DOHH2 (cell line): ENCODE results near the gene SF3A1.

Source experiments
- H3F3A ChIP-seq: fragments of 200-600 bp; sonication (generic), shearing (Covaris generic); 2 replicates; pipeline ENCODE4 v1.6.0; 2016; ENCODE audit warnings: antibody characterized with exemption, mild to moderate bottlenecking; ENCODE audit not compliant: control insufficient read depth, insufficient read depth
- H3K27ac ChIP-seq: fragments of 200-600 bp; sonication (generic); 2 replicates; pipeline ENCODE4 v1.5.1; 2014; ENCODE audit warnings: low read depth, mild to moderate bottlenecking, low read length, moderate library complexity
- H3K27me3 ChIP-seq: fragments of 200-600 bp; sonication (generic); 2 replicates; pipeline ENCODE4 v1.6.1; 2014; ENCODE audit warnings: mild to moderate bottlenecking, low read length, mixed read lengths; ENCODE audit not compliant: control insufficient read depth
- H3K36me3 ChIP-seq: fragments of 200-600 bp; sonication (generic); 2 replicates; pipeline ENCODE4 v1.6.1; 2014; ENCODE audit warnings: mild to moderate bottlenecking, low read length, moderate library complexity, mixed read lengths; ENCODE audit not compliant: control insufficient read depth
- H3K4me1 ChIP-seq: fragments of 200-600 bp; sonication (generic); 2 replicates; pipeline ENCODE4 v1.6.1; 2014; ENCODE audit warnings: mild to moderate bottlenecking, low read length, mixed read lengths; ENCODE audit not compliant: control insufficient read depth
- H3K4me2 ChIP-seq: fragments of 200-600 bp; sonication (generic); 2 replicates; pipeline ENCODE4 v1.6.0; 2014; ENCODE audit warnings: mild to moderate bottlenecking, low read length, moderate library complexity
- H3K4me3 ChIP-seq: fragments of 200-600 bp; sonication (generic); 2 replicates; pipeline ENCODE4 v1.5.1; 2014; ENCODE audit warnings: mild to moderate bottlenecking, low read length, mixed read lengths
- H3K79me2 ChIP-seq: fragments of 200-600 bp; sonication (generic); 2 replicates; pipeline ENCODE4 v1.6.1; 2014; ENCODE audit warnings: mild to moderate bottlenecking, low read length, mixed read lengths; ENCODE audit not compliant: control insufficient read depth
- H3K9me2 ChIP-seq: fragments of 200-600 bp; sonication (generic); replicated peaks from 2 replicates; pipeline ENCODE4 v1.6.1; 2014; ENCODE audit warnings: mild to moderate bottlenecking, low read length, mixed read lengths; ENCODE audit not compliant: control insufficient read depth
- H3K9me3 ChIP-seq: fragments of 200-600 bp; sonication (generic); 2 replicates; pipeline ENCODE4 v1.6.1; 2014; ENCODE audit warnings: antibody characterized with exemption, low read length, mixed read lengths; ENCODE audit not compliant: control insufficient read depth, insufficient read depth
- H4K20me1 ChIP-seq: fragments of 200-600 bp; sonication (generic); 2 replicates; pipeline ENCODE4 v1.6.0; 2014; ENCODE audit warnings: low read depth, mild to moderate bottlenecking, antibody characterized with exemption, low read length, moderate library complexity; ENCODE audit not compliant: control insufficient read depth, insufficient read depth
- EZH2phosphoT487 ChIP-seq: fragments of 200-600 bp; sonication (generic); IDR thresholded peaks from 2 replicates; pipeline ENCODE4 v1.6.1; 2017; ENCODE audit warnings: borderline replicate concordance, mild to moderate bottlenecking, antibody characterized with exemption, low read length, moderate library complexity, mixed read lengths
- TF ChIP-seq, protein P1 (sequence below): fragments of 200-600 bp; sonication (generic); IDR thresholded peaks from one replicate; pipeline ENCODE4 v1.5.1; 2014; ENCODE audit warnings: antibody characterized with exemption, mild to moderate bottlenecking, low read depth, low read length; ENCODE audit not compliant: poor library complexity, severe bottlenecking

The SF3A1 gene

DNA sequence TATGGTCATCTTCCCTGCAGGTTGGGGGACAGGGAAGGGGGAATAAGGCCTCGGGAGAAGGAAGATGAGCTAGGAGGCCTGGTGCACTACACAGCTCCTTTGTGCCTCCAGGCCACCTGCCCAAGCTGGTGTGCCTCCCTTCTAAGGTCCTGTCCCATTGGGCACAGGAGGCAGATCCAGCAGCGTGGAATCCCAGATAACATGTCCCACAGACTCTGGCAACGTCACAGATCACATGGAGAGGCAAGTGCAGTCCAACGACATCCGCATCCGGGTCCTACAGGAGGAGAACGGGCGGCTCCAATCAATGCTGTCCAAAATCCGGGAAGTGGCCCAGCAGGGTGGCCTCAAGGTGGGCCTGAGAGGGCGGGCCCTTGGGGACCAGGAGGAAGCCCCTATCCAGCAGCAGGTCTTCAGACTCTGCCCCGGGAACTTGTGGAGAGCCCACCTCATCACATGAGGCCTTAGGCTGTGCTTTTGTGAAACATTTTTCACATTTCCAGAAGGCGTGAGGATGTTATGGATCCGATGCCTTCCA is 18.7 kb upstream of the SF3A1 start:
- Histone ChIP-seq H3K4me3 (no peak overlapping the region), H3K36me3 (no peaks in the 10 kb centered on the region), H4K20me1 (no peaks in the 10 kb centered on the region), H3K9me3 (no peaks in the 10 kb centered on the region), H3K9me2 (no peaks in the 10 kb centered on the region), H3F3A (no peaks in the 10 kb centered on the region), H3K4me1 (no peaks in the 10 kb centered on the region), H3K27me3 (no peaks in the 10 kb centered on the region), H3K27ac (no peak overlapping the region), H3K79me2 (no peaks in the 10 kb centered on the region), H3K4me2 (no peak overlapping the region)
- TF ChIP-seq, protein P1, sequence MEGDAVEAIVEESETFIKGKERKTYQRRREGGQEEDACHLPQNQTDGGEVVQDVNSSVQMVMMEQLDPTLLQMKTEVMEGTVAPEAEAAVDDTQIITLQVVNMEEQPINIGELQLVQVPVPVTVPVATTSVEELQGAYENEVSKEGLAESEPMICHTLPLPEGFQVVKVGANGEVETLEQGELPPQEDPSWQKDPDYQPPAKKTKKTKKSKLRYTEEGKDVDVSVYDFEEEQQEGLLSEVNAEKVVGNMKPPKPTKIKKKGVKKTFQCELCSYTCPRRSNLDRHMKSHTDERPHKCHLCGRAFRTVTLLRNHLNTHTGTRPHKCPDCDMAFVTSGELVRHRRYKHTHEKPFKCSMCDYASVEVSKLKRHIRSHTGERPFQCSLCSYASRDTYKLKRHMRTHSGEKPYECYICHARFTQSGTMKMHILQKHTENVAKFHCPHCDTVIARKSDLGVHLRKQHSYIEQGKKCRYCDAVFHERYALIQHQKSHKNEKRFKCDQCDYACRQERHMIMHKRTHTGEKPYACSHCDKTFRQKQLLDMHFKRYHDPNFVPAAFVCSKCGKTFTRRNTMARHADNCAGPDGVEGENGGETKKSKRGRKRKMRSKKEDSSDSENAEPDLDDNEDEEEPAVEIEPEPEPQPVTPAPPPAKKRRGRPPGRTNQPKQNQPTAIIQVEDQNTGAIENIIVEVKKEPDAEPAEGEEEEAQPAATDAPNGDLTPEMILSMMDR: no peak
- TF ChIP-seq EZH2phosphoT487: no peak

DNA sequence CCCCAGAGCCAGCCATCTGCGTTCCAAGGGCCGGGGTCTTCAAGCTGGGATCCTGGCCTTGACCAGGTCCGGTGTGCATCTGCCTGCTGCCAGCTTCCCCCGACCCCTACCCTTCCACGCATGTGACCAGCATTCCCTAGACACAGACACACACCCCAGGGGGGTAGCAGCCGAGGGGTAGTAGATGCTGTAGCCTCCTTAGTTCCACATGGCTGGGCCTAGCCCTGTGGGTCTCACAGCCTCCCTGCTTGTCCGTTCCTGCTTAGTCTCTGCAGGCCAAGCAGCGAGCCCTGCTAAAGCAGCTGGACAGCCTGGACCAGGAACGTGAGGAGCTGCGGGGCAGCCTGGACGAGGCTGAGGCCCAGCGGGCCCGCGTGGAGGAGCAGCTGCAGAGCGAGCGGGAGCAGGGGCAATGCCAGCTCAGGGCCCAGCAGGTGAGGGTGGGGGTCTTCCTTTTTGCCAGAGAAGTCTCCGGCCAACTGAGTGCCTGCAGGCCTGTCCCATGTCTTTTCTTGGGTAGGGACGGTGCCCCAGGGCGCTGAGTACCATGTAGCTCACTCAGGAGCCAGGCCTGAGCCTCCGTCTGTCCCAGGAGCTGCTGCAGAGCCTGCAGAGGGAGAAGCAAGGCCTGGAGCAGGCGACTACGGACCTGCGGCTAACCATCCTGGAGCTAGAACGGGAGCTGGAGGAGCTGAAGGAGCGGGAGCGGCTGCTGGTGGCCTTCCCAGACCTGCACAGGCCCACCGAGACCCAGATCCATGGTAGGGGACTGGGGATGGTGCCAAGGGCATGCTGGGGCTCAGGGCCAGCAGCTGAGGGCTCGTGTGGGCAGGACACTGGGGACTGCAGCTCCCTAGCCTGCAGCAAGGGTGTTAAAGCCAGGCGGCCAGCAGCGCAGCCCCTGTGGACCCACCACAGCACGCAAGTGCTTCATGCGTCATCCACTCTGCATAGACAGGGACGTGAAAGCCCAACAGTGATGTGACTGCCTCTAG is 16.9 kb upstream of the SF3A1 start:
- no peak for TF ChIP-seq EZH2phosphoT487
- TF ChIP-seq, protein P1: no peak
- no peaks in the 10 kb centered on the region for H3K27me3 ChIP-seq
- H3K36me3 ChIP-seq: no peaks in the 10 kb centered on the region
- H3K9me2 ChIP-seq: no peaks in the 10 kb centered on the region
- H3K79me2 ChIP-seq: no peaks in the 10 kb centered on the region
- H4K20me1 ChIP-seq: no peaks in the 10 kb centered on the region
- H3K4me1 ChIP-seq: no peaks in the 10 kb centered on the region
- H3F3A ChIP-seq: no peaks in the 10 kb centered on the region
- no peak overlapping the region for H3K27ac ChIP-seq
- no peak overlapping the region for H3K4me2 ChIP-seq
- no peak overlapping the region for H3K4me3 ChIP-seq
- no peaks in the 10 kb centered on the region for H3K9me3 ChIP-seq

DNA sequence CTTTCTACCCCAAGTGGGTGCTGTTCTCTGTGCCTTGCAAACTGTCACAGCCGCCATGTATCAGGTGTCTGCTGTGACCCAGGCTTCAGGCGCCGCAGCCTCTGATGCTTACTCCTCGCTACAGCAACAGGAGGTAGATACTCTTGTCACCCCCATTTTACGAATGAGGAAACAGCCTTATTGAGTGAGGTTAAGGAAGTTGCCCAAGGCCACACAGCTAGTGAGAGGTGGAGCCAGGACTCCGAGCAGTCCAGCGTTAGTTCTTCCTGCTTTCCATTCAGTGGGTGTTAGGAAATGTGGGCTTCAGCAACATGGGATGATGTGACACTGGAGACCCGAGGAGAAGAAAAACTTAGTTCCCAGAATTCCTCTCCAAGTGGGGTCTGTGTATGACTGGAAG is 16.2 kb upstream of the SF3A1 start:
- Histone ChIP-seq H3K9me2 (no peaks in the 10 kb centered on the region), H3K27ac (no peak overlapping the region), H3K27me3 (no peaks in the 10 kb centered on the region), H3K4me1 (no peaks in the 10 kb centered on the region), H3K4me2 (no peak overlapping the region), H3K36me3 (no peaks in the 10 kb centered on the region), H4K20me1 (no peaks in the 10 kb centered on the region), H3K9me3 (no peaks in the 10 kb centered on the region), H3F3A (no peaks in the 10 kb centered on the region), H3K79me2 (no peaks in the 10 kb centered on the region), H3K4me3 (no peak overlapping the region)
- TF ChIP-seq, protein P1: no peak
- TF ChIP-seq EZH2phosphoT487: no peak
